H9 (cell line): ENCODE data around the gene COL4A2. TPM values are rescaled to one million over a fixed set of nuclear protein-coding genes. Genes with fewer than 3 reads are reported as not detected.

ENCODE experiments used
- DNase-seq: peaks from one replicate; pipeline ENCODE4 v3.0.0-alpha.2; 2017
- H2AFZ ChIP-seq: one replicate; pipeline ENCODE4 v1.6.1; 2013; ENCODE audit warnings: mild to moderate bottlenecking, low read length, control low read depth, moderate library complexity
- H2AK5ac ChIP-seq: 2 replicates; pipeline ENCODE4 v1.6.1; 2013; ENCODE audit warnings: low read length, control low read depth, mixed read lengths; ENCODE audit not compliant: insufficient read length
- H2BK120ac ChIP-seq: one replicate; pipeline ENCODE4 v1.6.1; 2013; ENCODE audit warnings: low read depth, mild to moderate bottlenecking, low read length, control low read depth, inconsistent platforms; ENCODE audit not compliant: poor library complexity, severe bottlenecking
- H2BK12ac ChIP-seq: 2 replicates; pipeline ENCODE4 v1.6.1; 2013; ENCODE audit warnings: low read length, control low read depth, mixed read lengths, low read depth; ENCODE audit not compliant: insufficient read length
- H2BK15ac ChIP-seq: 2 replicates; pipeline ENCODE4 v1.6.1; 2013; ENCODE audit warnings: low read depth, low read length, control low read depth
- H2BK20ac ChIP-seq: one replicate; pipeline ENCODE4 v1.6.1; 2013; ENCODE audit warnings: low read depth, mild to moderate bottlenecking, low read length, control low read depth, inconsistent platforms; ENCODE audit not compliant: poor library complexity, severe bottlenecking
- H2BK5ac ChIP-seq: 2 replicates; pipeline ENCODE4 v1.6.1; 2013; ENCODE audit warnings: low read length, control low read depth, mixed read lengths; ENCODE audit not compliant: insufficient read length
- H3K14ac ChIP-seq: 2 replicates; pipeline ENCODE4 v1.6.1; 2013; ENCODE audit warnings: low read length, control low read depth; ENCODE audit not compliant: insufficient read depth
- H3K18ac ChIP-seq: 2 replicates; pipeline ENCODE4 v1.6.1; 2013; ENCODE audit warnings: low read depth, mild to moderate bottlenecking, mixed read lengths, low read length, control low read depth; ENCODE audit not compliant: insufficient read length
- H3K23ac ChIP-seq: 2 replicates; pipeline ENCODE4 v1.6.1; 2013; ENCODE audit warnings: low read length, control low read depth, mixed read lengths, low read depth; ENCODE audit not compliant: insufficient read length
- H3K23me2 ChIP-seq: 2 replicates; pipeline ENCODE4 v1.6.1; 2013; ENCODE audit warnings: low read depth, mild to moderate bottlenecking, mixed read lengths, low read length, control low read depth; ENCODE audit not compliant: insufficient read length, poor library complexity, severe bottlenecking
- H3K27ac ChIP-seq: 2 replicates; pipeline ENCODE4 v1.5.1; 2013; ENCODE audit warnings: low read length, control low read depth, mixed read lengths, low read depth; ENCODE audit not compliant: insufficient read length
- H3K27me3 ChIP-seq: 2 replicates; pipeline ENCODE4 v1.6.1; 2013; ENCODE audit warnings: low read length, control low read depth, inconsistent platforms; ENCODE audit not compliant: insufficient read depth
- H3K4ac ChIP-seq: 2 replicates; pipeline ENCODE4 v1.6.1; 2013; ENCODE audit warnings: low read depth, mild to moderate bottlenecking, control low read depth, inconsistent platforms, low read length, moderate library complexity
- H3K4me1 ChIP-seq: 2 replicates; pipeline ENCODE4 v1.6.1; 2013; ENCODE audit warnings: low read length, control low read depth, inconsistent platforms; ENCODE audit not compliant: insufficient read depth
- H3K4me2 ChIP-seq: 2 replicates; pipeline ENCODE4 v1.6.1; 2013; ENCODE audit warnings: low read length, control low read depth, mixed read lengths; ENCODE audit not compliant: insufficient read length, insufficient read depth
- H3K56ac ChIP-seq: 2 replicates; pipeline ENCODE4 v1.6.1; 2013; ENCODE audit warnings: low read depth, mild to moderate bottlenecking, mixed read lengths, low read length, control low read depth; ENCODE audit not compliant: insufficient read length
- H3K79me1 ChIP-seq: 2 replicates; pipeline ENCODE4 v1.6.1; 2013; ENCODE audit warnings: low read depth, mild to moderate bottlenecking, moderate library complexity, low read length, control low read depth, inconsistent platforms; ENCODE audit not compliant: insufficient read depth, poor library complexity, severe bottlenecking
- H3K79me2 ChIP-seq: 2 replicates; pipeline ENCODE4 v1.6.1; 2013; ENCODE audit warnings: low read length, control low read depth, inconsistent platforms; ENCODE audit not compliant: insufficient read depth
- H3K9ac ChIP-seq: 2 replicates; pipeline ENCODE4 v1.6.1; 2013; ENCODE audit warnings: low read length, control low read depth, mixed read lengths; ENCODE audit not compliant: insufficient read length; ENCODE audit errors: extremely low read depth
- H3K9me3 ChIP-seq: one replicate; pipeline ENCODE4 v1.6.1; 2013; ENCODE audit warnings: low read depth, low read length, inconsistent platforms; ENCODE audit not compliant: control insufficient read depth
- H3T11ph ChIP-seq: one replicate; pipeline ENCODE4 v1.6.1; 2013; ENCODE audit warnings: mild to moderate bottlenecking, low read length, control low read depth, inconsistent platforms
- H4K20me1 ChIP-seq: one replicate; pipeline ENCODE4 v1.6.1; 2013; ENCODE audit not compliant: control insufficient read depth, insufficient read length, insufficient read depth
- H4K5ac ChIP-seq: 2 replicates; pipeline ENCODE4 v1.6.1; 2013; ENCODE audit warnings: low read depth, mild to moderate bottlenecking, mixed read lengths, low read length, control low read depth; ENCODE audit not compliant: insufficient read length
- H4K8ac ChIP-seq: replicated peaks from 2 replicates; pipeline ENCODE4 v1.6.1; 2013; ENCODE audit warnings: low read length, control low read depth, mixed read lengths, low read depth; ENCODE audit not compliant: insufficient read length
- H4K91ac ChIP-seq: 2 replicates; pipeline ENCODE4 v1.6.1; 2013; ENCODE audit warnings: low read depth, mild to moderate bottlenecking, moderate library complexity, mixed read lengths, low read length, control low read depth; ENCODE audit not compliant: insufficient read length
- H3K27ac Mint-ChIP-seq, 3 experiments: 2 replicates in 2 of 3; 3 replicates in 1 of 3; pipeline ENCODE4 v1.8.0; 2020 to 2021; ENCODE audit warnings: mixed read lengths in 3 of 3, mild to moderate bottlenecking in 1 of 3, moderate library complexity in 1 of 3
- H3K27me3 Mint-ChIP-seq: 2 replicates; pipeline ENCODE4 v1.8.0; 2021; ENCODE audit warnings: low read depth, mild to moderate bottlenecking, moderate library complexity, mixed read lengths
- H3K36me3 Mint-ChIP-seq, 3 experiments: 2 replicates in 2 of 3; 3 replicates in 1 of 3; pipeline ENCODE4 v1.8.0; 2020 to 2021; ENCODE audit warnings: low read depth in 3 of 3, mixed read lengths in 3 of 3; ENCODE audit not compliant: insufficient read depth in 1 of 3
- H3K4me1 Mint-ChIP-seq, 2 experiments: 2 replicates each; pipeline ENCODE4 v1.8.0; 2020; ENCODE audit warnings: mixed read lengths in 2 of 2
- H3K4me3 Mint-ChIP-seq, 2 experiments: 2 replicates in 1 of 2; 3 replicates in 1 of 2; pipeline ENCODE4 v1.8.0; 2020 to 2021; ENCODE audit warnings: mild to moderate bottlenecking in 2 of 2, mixed read lengths in 2 of 2, moderate library complexity in 1 of 2
- H3K9me3 Mint-ChIP-seq, 2 experiments: 2 replicates in 1 of 2; 3 replicates in 1 of 2; pipeline ENCODE4 v1.8.0; 2020; ENCODE audit warnings: mild to moderate bottlenecking in 2 of 2, mixed read lengths in 2 of 2, moderate library complexity in 1 of 2
- WGBS: extraction: QIAGEN DNeasy Blood & Tissue Kit; methylation state at CpG from one replicate; pipeline ENCODE4 v1.1.7; 2013; ENCODE audit warnings: missing lambda C conversion rate, low lambda C conversion rate, mixed read lengths; ENCODE audit not compliant: insufficient read length; ENCODE audit errors: extremely low coverage; 5-methylcytosine and 5-hydroxymethylcytosine counted together
- total RNA-seq: library from RNA; stranded (reverse); gene quantifications from 2 replicates; pipeline ENCODE4 v1.2.1, GENCODE V29; 2021
- TF ChIP-seq, protein P1 (sequence below): fragments of 200-600 bp; sonication (generic); conservative IDR thresholded peaks from 3 replicates; pipeline ENCODE4 v1.8.0; 2021; ENCODE audit warnings: antibody characterized with exemption, mild to moderate bottlenecking

The COL4A2 gene
- total RNA-seq, 1 experiment from 2014 or later: 76.5 TPM

DNA sequence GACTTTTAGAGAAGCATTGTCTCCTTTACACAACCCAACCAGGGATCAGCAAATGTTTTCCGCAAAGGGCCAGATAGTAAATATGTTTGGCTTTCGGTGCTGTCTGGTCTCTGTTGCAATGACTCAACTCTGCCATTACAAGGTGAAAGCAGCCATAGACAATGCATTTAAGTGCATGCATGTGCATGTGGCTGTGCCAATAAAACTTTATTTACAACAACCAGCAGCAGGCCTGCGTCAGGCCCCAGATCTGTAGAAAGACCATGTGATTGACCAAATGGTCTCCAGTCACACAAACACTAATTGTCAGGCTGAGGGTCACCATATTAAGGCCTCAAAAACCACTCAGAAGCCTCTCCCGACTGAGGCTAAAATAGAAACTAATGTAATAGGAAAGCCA lies 246.3 kb downstream of the COL4A2 start:
- no peak overlapping the region for H2BK120ac ChIP-seq
- no peak overlapping the region for H3K56ac ChIP-seq
- H4K8ac ChIP-seq: no peak overlapping the region
- H2AFZ ChIP-seq: no peak overlapping the region
- H3K23ac ChIP-seq: no peak overlapping the region
- H3K27me3 ChIP-seq: no peaks in the 10 kb centered on the region
- H2BK15ac ChIP-seq: no peak overlapping the region
- H3K9ac ChIP-seq: no peak overlapping the region
- no peak overlapping the region for H3K4me2 ChIP-seq
- no peak overlapping the region for H4K5ac ChIP-seq
- peaks cover 11 to 23% of the 10 kb centered on the region in 2 experiments for H3K4me1 Mint-ChIP-seq
- no peaks in the 10 kb centered on the region for H3K4me1 ChIP-seq
- H3K27ac ChIP-seq: no peak overlapping the region
- H3K4ac ChIP-seq: no peak overlapping the region
- no peaks in the 10 kb centered on the region for H4K20me1 ChIP-seq
- no peaks in the 10 kb centered on the region for H3K9me3 ChIP-seq
- H3K4me3 Mint-ChIP-seq: no peak overlapping the region
- peak overlapping the region in 1 of 3 experiments; percentile 59; a peak in 2 of 7 replicates for H3K27ac Mint-ChIP-seq
- H3K18ac ChIP-seq: no peak overlapping the region
- H3K27me3 Mint-ChIP-seq: no peaks in the 10 kb centered on the region
- H3K14ac ChIP-seq: no peak overlapping the region
- H3K23me2 ChIP-seq: no peaks in the 10 kb centered on the region
- no peak overlapping the region for H2BK20ac ChIP-seq
- H3K36me3 Mint-ChIP-seq: peaks cover 7 to 14% (median 8%) of the 10 kb centered on the region in 3 experiments
- H2BK5ac ChIP-seq: no peak overlapping the region
- peaks cover 3 to 6% of the 10 kb centered on the region in 2 experiments; a peak in 1 of 5 replicates for H3K9me3 Mint-ChIP-seq
- H2AK5ac ChIP-seq: no peak overlapping the region
- no CpG with 5 or more reads among the region's 4 CpGs for WGBS
- H3K79me2 ChIP-seq: peaks cover 8% of the 10 kb centered on the region; the same call in 1 of the 2 replicates
- H2BK12ac ChIP-seq: no peak overlapping the region
- H3K79me1 ChIP-seq: no peaks in the 10 kb centered on the region
- no peak for DNase-seq
- H3T11ph ChIP-seq: no peak overlapping the region
- TF ChIP-seq, protein P1, sequence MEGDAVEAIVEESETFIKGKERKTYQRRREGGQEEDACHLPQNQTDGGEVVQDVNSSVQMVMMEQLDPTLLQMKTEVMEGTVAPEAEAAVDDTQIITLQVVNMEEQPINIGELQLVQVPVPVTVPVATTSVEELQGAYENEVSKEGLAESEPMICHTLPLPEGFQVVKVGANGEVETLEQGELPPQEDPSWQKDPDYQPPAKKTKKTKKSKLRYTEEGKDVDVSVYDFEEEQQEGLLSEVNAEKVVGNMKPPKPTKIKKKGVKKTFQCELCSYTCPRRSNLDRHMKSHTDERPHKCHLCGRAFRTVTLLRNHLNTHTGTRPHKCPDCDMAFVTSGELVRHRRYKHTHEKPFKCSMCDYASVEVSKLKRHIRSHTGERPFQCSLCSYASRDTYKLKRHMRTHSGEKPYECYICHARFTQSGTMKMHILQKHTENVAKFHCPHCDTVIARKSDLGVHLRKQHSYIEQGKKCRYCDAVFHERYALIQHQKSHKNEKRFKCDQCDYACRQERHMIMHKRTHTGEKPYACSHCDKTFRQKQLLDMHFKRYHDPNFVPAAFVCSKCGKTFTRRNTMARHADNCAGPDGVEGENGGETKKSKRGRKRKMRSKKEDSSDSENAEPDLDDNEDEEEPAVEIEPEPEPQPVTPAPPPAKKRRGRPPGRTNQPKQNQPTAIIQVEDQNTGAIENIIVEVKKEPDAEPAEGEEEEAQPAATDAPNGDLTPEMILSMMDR: no peak
- H4K91ac ChIP-seq: no peak overlapping the region
